Caco-2 (cell line): ENCODE data around the gene KATNAL1. TPM values are rescaled to one million over a fixed set of nuclear protein-coding genes. Genes with fewer than 3 reads are reported as not detected.

Experiments used
- BruUV-seq: library from RNA; stranded (reverse); fragments of 400-500 nt; replicated peaks from 2 replicates; lab custom pipeline; 2021; lab: Mats Ljungman, UMichigan
- CTCF ChIA-PET: fragments of 300-600 bp; sonication (Branson Sonifier 250); formaldehyde crosslinking; loops from one replicate; lab custom pipeline; 2022; ENCODE audit warnings: antibody characterized with exemption; lab: Charles Lee
- POLR2A ChIA-PET: fragments of 300-600 bp; sonication (Branson Sonifier 250); formaldehyde crosslinking; loops from one replicate; lab custom pipeline; 2022; ENCODE audit warnings: antibody characterized with exemption; lab: Charles Lee
- DNase-seq, 2 experiments: peaks; one replicate each; pipeline versions ENCODE4 v3.0.0 to v3.0.0-alpha.2; 2020 to 2022
- H3K27me3 ChIP-seq: replicated peaks from 2 replicates; pipeline ENCODE4 v1.6.0; 2011; ENCODE audit warnings: low read length; ENCODE audit not compliant: control insufficient read depth, insufficient read depth
- H3K36me3 ChIP-seq: 2 replicates; pipeline ENCODE4 v1.5.1; 2011; ENCODE audit warnings: low read length; ENCODE audit not compliant: control insufficient read depth, insufficient read depth
- H3K4me1 ChIP-seq: fragments of 250-450 bp; sonication (Bioruptor Pico); 2 replicates; pipeline ENCODE4 v1.5.1; 2020; ENCODE audit warnings: mild to moderate bottlenecking
- H3K4me3 ChIP-seq: 2 replicates; pipeline ENCODE4 v1.5.1; 2011; ENCODE audit warnings: low read depth, mild to moderate bottlenecking, control low read depth, low read length
- H3K9me3 ChIP-seq: fragments of 250-450 bp; sonication (Bioruptor Pico); 2 replicates; pipeline ENCODE4 v1.5.1; 2020; ENCODE audit warnings: mild to moderate bottlenecking, moderate library complexity
- H3K27ac Mint-ChIP-seq: one replicate; pipeline ENCODE4 v1.8.0; 2022; ENCODE audit warnings: mixed read lengths; ENCODE audit not compliant: unreplicated experiment
- H3K27me3 Mint-ChIP-seq: one replicate; pipeline ENCODE4 v1.8.0; 2022; ENCODE audit warnings: mixed read lengths; ENCODE audit not compliant: insufficient read depth, unreplicated experiment
- H3K36me3 Mint-ChIP-seq: one replicate; pipeline ENCODE4 v1.8.0; 2022; ENCODE audit warnings: mild to moderate bottlenecking, mixed read lengths; ENCODE audit not compliant: insufficient read depth, unreplicated experiment
- H3K4me1 Mint-ChIP-seq: one replicate; pipeline ENCODE4 v1.8.0; 2022; ENCODE audit warnings: low read depth, mixed read lengths; ENCODE audit not compliant: unreplicated experiment
- H3K4me3 Mint-ChIP-seq: one replicate; pipeline ENCODE4 v1.8.0; 2022; ENCODE audit warnings: mild to moderate bottlenecking, moderate library complexity, mixed read lengths; ENCODE audit not compliant: unreplicated experiment
- H3K9me3 Mint-ChIP-seq: one replicate; pipeline ENCODE4 v1.8.0; 2022; ENCODE audit warnings: mixed read lengths; ENCODE audit not compliant: unreplicated experiment
- CTCF ChIP-seq, 2 experiments: fragments of 200-600 bp in 1 of 2; IDR thresholded peaks; 1 replicate in 1 of 2; 2 replicates in 1 of 2; pipeline versions ENCODE4 v1.5.1 to v1.8.0; 2011 to 2022; ENCODE audit warnings: antibody characterized with exemption in 1 of 2, control low read depth in 1 of 2, inconsistent platforms in 1 of 2, low read depth in 1 of 2, low read length in 1 of 2, mild to moderate bottlenecking in 1 of 2, moderate library complexity in 1 of 2; ENCODE audit not compliant: insufficient read depth in 1 of 2, severe bottlenecking in 1 of 2, unreplicated experiment in 1 of 2
- intact Hi-C: fragments of 100-400 bp; cut with micrococcal nuclease; formaldehyde crosslinking; loops from one replicate; pipeline ENCODE4 v1.10.0; 2022; ENCODE audit not compliant: unreplicated experiment
- total RNA-seq: library from RNA; stranded (reverse); gene quantifications from 2 replicates; pipeline ENCODE4 v1.2.3, GENCODE V29; 2022

The KATNAL1 gene
- total RNA-seq, 1 experiment from 2014 or later, result 8.1 TPM

GRCh38 chr13:30222254-30222653, 85.1 kb downstream of the KATNAL1 start:
- H3K4me1 ChIP-seq, result no peaks in the 10 kb centered on the region
- no peaks in the 10 kb centered on the region for H3K4me1 Mint-ChIP-seq
- no peak overlapping the region for H3K4me3 ChIP-seq
- H3K27ac Mint-ChIP-seq, result no peak overlapping the region
- intact Hi-C loops, result loop anchor here (10.0 kb wide), 1 partner anchor 333 kb away; no protein-coding TSS in a partner anchor
- DNase-seq, result no peak
- TF ChIP-seq CTCF (IDR thresholded peaks at IDR 0.05; ENCODE audit: insufficient read depth in 1 of 2, low read depth in 1 of 2, low read length in 1 of 2, severe bottlenecking in 1 of 2, unreplicated experiment in 1 of 2), result no peak
- no peaks in the 10 kb centered on the region for H3K36me3 Mint-ChIP-seq
- ChIA-PET CTCF (no interaction called here), POLR2A (no interaction called here)
- H3K4me3 Mint-ChIP-seq, result no peak overlapping the region
- peaks cover 6% of the 10 kb centered on the region; the same call in 1 of the 2 replicates for H3K9me3 ChIP-seq
- H3K36me3 ChIP-seq, result no peaks in the 10 kb centered on the region
- no peaks in the 10 kb centered on the region for H3K9me3 Mint-ChIP-seq
- BruUV-seq, result no TSS peak
- H3K27me3 ChIP-seq, result no peaks in the 10 kb centered on the region
- no peaks in the 10 kb centered on the region for H3K27me3 Mint-ChIP-seq

- Histone ChIP-seq H3K9me3 (no peaks in the 10 kb centered on the region; the same call in 1 of the 2 replicates), H3K4me3 (no peak overlapping the region), H3K27me3 (no peaks in the 10 kb centered on the region), H3K4me1 (no peaks in the 10 kb centered on the region), H3K36me3 (no peaks in the 10 kb centered on the region)
- Mint-ChIP-seq H3K4me1 (no peaks in the 10 kb centered on the region), H3K27ac (no peak overlapping the region), H3K36me3 (peaks cover 3% of the 10 kb centered on the region), H3K27me3 (no peaks in the 10 kb centered on the region), H3K4me3 (no peak overlapping the region), H3K9me3 (no peaks in the 10 kb centered on the region)
- CTCF ChIA-PET, result interaction anchor here (0.6 kb wide), 1 partner anchor 138 kb away, joined by 7 read pairs; no protein-coding TSS in a partner anchor
- intact Hi-C loops, result no loop called here
- TF ChIP-seq CTCF (IDR thresholded peaks at IDR 0.05; ENCODE audit: insufficient read depth in 1 of 2, low read depth in 1 of 2, low read length in 1 of 2, severe bottlenecking in 1 of 2, unreplicated experiment in 1 of 2), result peak in 1 of 2 experiments; percentile 25
- no TSS peak for BruUV-seq
- DNase-seq, result peak in 1 of 2 experiments; percentile 30
- POLR2A ChIA-PET, result no interaction called here
Measured at GRCh38 chr13:30216111-30216510, 91.2 kb downstream of the KATNAL1 start.

GRCh38 chr13:30212256-30212655, 95.1 kb downstream of the KATNAL1 start:
- ChIA-PET POLR2A (no interaction called here), CTCF (no interaction called here)
- no peaks in the 10 kb centered on the region for H3K4me1 ChIP-seq
- Mint-ChIP-seq H3K9me3 (no peaks in the 10 kb centered on the region), H3K4me1 (no peaks in the 10 kb centered on the region), H3K4me3 (no peak overlapping the region), H3K36me3 (peaks cover 5% of the 10 kb centered on the region), H3K27me3 (no peaks in the 10 kb centered on the region), H3K27ac (no peak overlapping the region)
- H3K9me3 ChIP-seq, result no peaks in the 10 kb centered on the region
- H3K27me3 ChIP-seq, result no peaks in the 10 kb centered on the region
- intact Hi-C loops, result no loop called here
- no peak for DNase-seq
- BruUV-seq, result no TSS peak
- no peaks in the 10 kb centered on the region for H3K36me3 ChIP-seq
- TF ChIP-seq CTCF (IDR thresholded peaks at IDR 0.05; ENCODE audit: insufficient read depth in 1 of 2, low read depth in 1 of 2, low read length in 1 of 2, severe bottlenecking in 1 of 2, unreplicated experiment in 1 of 2), result no peak
- no peak overlapping the region for H3K4me3 ChIP-seq
